Neuronal stem cell (in vitro differentiated cells): Measurements from ENCODE around the gene PLEKHA6.

Experiments used
- DNase-seq: peaks from one replicate; pipeline ENCODE4 v3.0.0-alpha.2; 2013; ENCODE audit warnings: low spot score
- H2AFZ ChIP-seq: one replicate; pipeline ENCODE4 v1.6.1; 2013; ENCODE audit warnings: mild to moderate bottlenecking, low read length, inconsistent platforms
- H2AK5ac ChIP-seq: 2 replicates; pipeline ENCODE4 v1.6.1; 2013; ENCODE audit warnings: low read depth, mild to moderate bottlenecking, inconsistent platforms, low read length, moderate library complexity, mixed read lengths
- H2BK120ac ChIP-seq: 2 replicates; pipeline ENCODE4 v1.6.1; 2013; ENCODE audit warnings: low read depth, mild to moderate bottlenecking, inconsistent platforms, low read length, moderate library complexity, mixed read lengths
- H2BK12ac ChIP-seq: one replicate; pipeline ENCODE4 v1.6.1; 2013; ENCODE audit warnings: low read length, inconsistent platforms
- H2BK15ac ChIP-seq: 2 replicates; pipeline ENCODE4 v1.6.1; 2013; ENCODE audit warnings: mild to moderate bottlenecking, low read length, inconsistent platforms, mixed read lengths
- H2BK5ac ChIP-seq: one replicate; pipeline ENCODE4 v1.6.1; 2013; ENCODE audit warnings: inconsistent platforms, mild to moderate bottlenecking, low read length, moderate library complexity
- H3K14ac ChIP-seq: one replicate; pipeline ENCODE4 v1.6.1; 2013; ENCODE audit warnings: low read length, inconsistent platforms
- H3K18ac ChIP-seq: 2 replicates; pipeline ENCODE4 v1.6.1; 2013; ENCODE audit warnings: low read length, inconsistent platforms
- H3K23ac ChIP-seq: 2 replicates; pipeline ENCODE4 v1.6.1; 2013; ENCODE audit warnings: low read depth, mild to moderate bottlenecking, mixed read lengths, low read length, inconsistent platforms; ENCODE audit not compliant: poor library complexity
- H3K27ac ChIP-seq: replicated peaks from 3 replicates; pipeline ENCODE4 v1.5.1; 2013; ENCODE audit warnings: low read length, inconsistent platforms
- H3K27me3 ChIP-seq, 3 experiments: 2 replicates each; pipeline ENCODE4 v1.6.1; 2013; ENCODE audit warnings: low read length in 3 of 3, mild to moderate bottlenecking in 2 of 3, inconsistent platforms in 1 of 3, low read depth in 1 of 3, mixed read lengths in 1 of 3, moderate library complexity in 1 of 3; ENCODE audit not compliant: control insufficient read depth in 3 of 3, insufficient read depth in 3 of 3
- H3K36me3 ChIP-seq, 2 donors: replicated peaks in 1 of 2; 2 replicates each; pipeline ENCODE4 v1.6.1; 2013; ENCODE audit warnings: low read length in 2 of 2; ENCODE audit not compliant: control insufficient read depth in 2 of 2, insufficient read depth in 2 of 2
- H3K4ac ChIP-seq: 2 replicates; pipeline ENCODE4 v1.6.1; 2013; ENCODE audit warnings: inconsistent platforms, mild to moderate bottlenecking, low read length, moderate library complexity
- H3K4me1 ChIP-seq, 2 donors: 1 replicate in 1 of 2; 2 replicates in 1 of 2; pipeline ENCODE4 v1.6.1; 2013; ENCODE audit warnings: low read length in 2 of 2, low read depth in 1 of 2; ENCODE audit not compliant: control insufficient read depth in 2 of 2, insufficient read depth in 1 of 2
- H3K4me2 ChIP-seq: one replicate; pipeline ENCODE4 v1.6.1; 2013; ENCODE audit warnings: mild to moderate bottlenecking, low read length, inconsistent platforms; ENCODE audit not compliant: insufficient read depth, poor library complexity, severe bottlenecking
- H3K4me3 ChIP-seq, 2 donors: 2 replicates each; pipeline ENCODE4 v1.5.1; 2013; ENCODE audit warnings: low read length in 2 of 2, mild to moderate bottlenecking in 2 of 2, inconsistent platforms in 1 of 2, moderate library complexity in 1 of 2
- H3K79me1 ChIP-seq: one replicate; pipeline ENCODE4 v1.6.1; 2013; ENCODE audit warnings: low read depth, mild to moderate bottlenecking, inconsistent platforms, low read length, moderate library complexity
- H3K9ac ChIP-seq: one replicate; pipeline ENCODE4 v1.6.1; 2013; ENCODE audit warnings: mild to moderate bottlenecking, low read depth, low read length, inconsistent platforms; ENCODE audit not compliant: poor library complexity
- H3K9me3 ChIP-seq, 2 donors: replicated peaks in 1 of 2; 2 replicates each; pipeline versions ENCODE3 to v1.6.1; 2013; ENCODE audit warnings: low read length in 2 of 2, mild to moderate bottlenecking in 2 of 2, inconsistent platforms in 1 of 2, low read depth in 1 of 2, mixed read lengths in 1 of 2, moderate library complexity in 1 of 2; ENCODE audit not compliant: control insufficient read depth in 2 of 2, insufficient read depth in 1 of 2
- H4K8ac ChIP-seq: one replicate; pipeline ENCODE4 v1.6.1; 2013; ENCODE audit warnings: low read depth, mild to moderate bottlenecking, inconsistent platforms, low read length, moderate library complexity
- H4K91ac ChIP-seq: one replicate; pipeline ENCODE4 v1.6.1; 2013; ENCODE audit warnings: low read length, low read depth, mild to moderate bottlenecking, inconsistent platforms; ENCODE audit not compliant: poor library complexity
- WGBS, 2 donors: extraction: QIAGEN DNeasy Blood & Tissue Kit; methylation state at CpG; one replicate each; pipeline ENCODE4 v1.1.7; 2013; ENCODE audit warnings: missing lambda C conversion rate in 2 of 2, mixed read lengths in 1 of 2; ENCODE audit not compliant: insufficient read length in 2 of 2, insufficient replicate concordance in 1 of 2; ENCODE audit errors: extremely low coverage in 2 of 2; 5-methylcytosine and 5-hydroxymethylcytosine counted together

The PLEKHA6 gene

GRCh38 chr1:204317170-204317569, 42.6 kb downstream of the PLEKHA6 start:
- Histone ChIP-seq H3K4me1 (peaks cover 14 to 22% of the 10 kb centered on the region in 2 donors), H3K27ac (no peak overlapping the region)

DNA sequence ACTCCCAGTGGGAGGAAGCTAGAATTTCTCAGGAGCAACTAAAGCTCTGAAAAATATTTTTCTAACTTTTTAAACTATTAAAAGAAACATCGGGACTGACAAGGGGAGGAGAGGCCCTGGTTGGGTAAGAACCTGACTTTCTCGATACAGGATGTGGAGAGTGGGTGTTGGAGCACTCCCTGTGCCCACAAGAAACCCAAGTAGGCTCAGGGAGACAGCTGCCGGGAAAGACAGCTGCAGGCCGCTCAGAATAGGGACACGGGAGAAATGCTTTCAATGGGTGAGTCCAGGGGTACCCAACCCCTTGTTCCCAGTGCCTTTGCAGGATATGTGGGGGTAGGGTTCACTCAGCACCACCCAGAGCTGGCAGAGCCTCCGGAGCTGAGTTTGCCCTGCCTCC, 43.6 kb downstream of the PLEKHA6 start:
- Histone ChIP-seq H3K18ac (no peak overlapping the region), H2BK15ac (no peak overlapping the region), H3K14ac (no peak overlapping the region), H3K4me2 (no peak overlapping the region), H3K27me3 (no peaks in the 10 kb centered on the region), H3K9ac (no peak overlapping the region), H3K23ac (no peak overlapping the region), H2AFZ (no peak overlapping the region), H3K4me1 (peaks cover 4 to 13% of the 10 kb centered on the region in 2 donors), H2BK12ac (no peak overlapping the region), H3K36me3 (no peaks in the 10 kb centered on the region), H3K9me3 (no peaks in the 10 kb centered on the region), H2AK5ac (no peak overlapping the region), H2BK5ac (no peak overlapping the region), H3K4me3 (no peak overlapping the region), H4K8ac (no peak overlapping the region), H2BK120ac (no peak overlapping the region), H3K27ac (no peak overlapping the region), H4K91ac (no peak overlapping the region), H3K4ac (no peak overlapping the region), H3K79me1 (peaks cover 2% of the 10 kb centered on the region)
- WGBS, 2 donors: no CpG with 5 or more reads among the region's 6 CpGs
- no peak for DNase-seq

More at GRCh38 chr1:204317170-204317569, 42.6 kb downstream of the PLEKHA6 start:
- no peaks in the 10 kb centered on the region for H3K27me3 ChIP-seq
- no peak overlapping the region for H3K4me2 ChIP-seq
- no peak overlapping the region for H2BK12ac ChIP-seq
- H2AK5ac ChIP-seq: no peak overlapping the region
- H2BK15ac ChIP-seq: no peak overlapping the region
- no peak overlapping the region for H3K4me3 ChIP-seq
- no peak overlapping the region for H4K91ac ChIP-seq
- H2BK5ac ChIP-seq: no peak overlapping the region
- no peak for DNase-seq
- no peak overlapping the region for H2BK120ac ChIP-seq
- no peak overlapping the region for H3K23ac ChIP-seq
- H3K9ac ChIP-seq: no peak overlapping the region
- H3K18ac ChIP-seq: no peak overlapping the region
- peaks cover 2% of the 10 kb centered on the region for H3K79me1 ChIP-seq
- H3K36me3 ChIP-seq: no peaks in the 10 kb centered on the region
- WGBS, 2 donors: no CpG with 5 or more reads among the region's 5 CpGs
- no peaks in the 10 kb centered on the region for H3K9me3 ChIP-seq
- H4K8ac ChIP-seq: no peak overlapping the region
- H3K4ac ChIP-seq: no peak overlapping the region
- no peak overlapping the region for H2AFZ ChIP-seq
- no peak overlapping the region for H3K14ac ChIP-seq

DNA sequence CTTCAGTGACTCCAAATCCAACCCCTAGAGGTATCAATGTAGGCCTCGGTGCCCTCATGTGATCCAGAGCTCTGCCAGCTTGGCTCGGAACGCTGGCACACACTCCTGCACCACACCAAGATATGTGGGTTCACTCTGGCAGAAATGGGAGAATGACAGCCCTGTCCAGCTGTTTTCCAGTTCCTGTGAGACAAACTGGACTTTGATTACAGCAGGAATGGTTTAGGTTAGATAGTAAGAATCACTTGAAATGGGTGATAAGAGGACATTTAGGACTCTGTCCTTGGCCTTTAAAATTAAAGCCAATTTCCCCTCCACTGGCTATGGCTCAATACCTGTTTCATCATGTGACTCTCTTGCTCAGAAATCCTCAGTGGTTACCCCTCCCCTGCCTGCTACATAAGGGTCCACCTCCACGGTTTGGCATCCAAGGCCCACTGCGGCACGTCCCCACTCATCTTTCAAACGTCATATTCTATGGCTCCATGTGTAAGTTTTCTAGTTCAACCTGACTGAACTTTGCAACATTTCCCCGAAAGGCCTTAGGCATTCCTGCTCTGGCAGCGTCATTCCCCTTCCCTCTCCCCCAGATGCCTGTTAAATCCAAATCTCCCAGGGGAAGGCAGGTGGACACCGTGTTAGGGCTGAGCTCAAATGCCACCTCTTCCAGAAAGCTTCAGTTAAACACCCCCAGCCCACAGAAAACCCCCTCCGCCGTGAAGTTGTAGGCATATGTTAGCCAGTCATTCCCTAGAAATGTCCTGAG, 44.7 kb downstream of the PLEKHA6 start:
- Histone ChIP-seq H3K4me2 (no peak overlapping the region), H2AK5ac (no peak overlapping the region), H2BK5ac (no peak overlapping the region), H3K4me1 (peaks cover 2 to 16% of the 10 kb centered on the region in 2 donors), H3K9ac (no peak overlapping the region), H3K4me3 (no peak overlapping the region), H4K91ac (no peak overlapping the region), H3K23ac (no peak overlapping the region), H3K79me1 (peaks cover 2% of the 10 kb centered on the region), H2BK120ac (no peak overlapping the region), H3K36me3 (no peaks in the 10 kb centered on the region), H3K27me3 (no peaks in the 10 kb centered on the region), H3K27ac (no peak overlapping the region), H3K18ac (no peak overlapping the region), H2BK12ac (no peak overlapping the region), H3K14ac (no peak overlapping the region), H3K4ac (no peak overlapping the region), H2BK15ac (no peak overlapping the region), H4K8ac (no peak overlapping the region), H3K9me3 (no peaks in the 10 kb centered on the region), H2AFZ (no peak overlapping the region)
- no peak for DNase-seq
- no CpG with 5 or more reads among the region's 12 CpGs for WGBS, 2 donors

GRCh38 chr1:204314171-204314892, 45.4 kb downstream of the PLEKHA6 start:
- peaks cover 2% of the 10 kb centered on the region for H3K79me1 ChIP-seq
- DNase-seq: no peak
- H3K27me3 ChIP-seq: no peaks in the 10 kb centered on the region
- no peak overlapping the region for H2BK5ac ChIP-seq
- no peak overlapping the region for H2BK15ac ChIP-seq
- no peak overlapping the region for H3K4me3 ChIP-seq
- H3K27ac ChIP-seq: no peak overlapping the region
- no peak overlapping the region for H3K4me2 ChIP-seq
- H2AFZ ChIP-seq: no peak overlapping the region
- no CpG with 5 or more reads among the region's 7 CpGs for WGBS, 2 donors
- no peak overlapping the region for H2BK120ac ChIP-seq
- no peak overlapping the region for H3K23ac ChIP-seq
- no peak overlapping the region for H2AK5ac ChIP-seq
- no peak overlapping the region for H4K91ac ChIP-seq
- no peak overlapping the region for H3K4ac ChIP-seq
- H3K4me1 ChIP-seq: peaks cover 2 to 20% of the 10 kb centered on the region in 2 donors
- no peak overlapping the region for H4K8ac ChIP-seq
- no peak overlapping the region for H3K14ac ChIP-seq
- H3K18ac ChIP-seq: no peak overlapping the region
- no peaks in the 10 kb centered on the region for H3K36me3 ChIP-seq
- H2BK12ac ChIP-seq: no peak overlapping the region
- H3K9ac ChIP-seq: no peak overlapping the region
- no peaks in the 10 kb centered on the region for H3K9me3 ChIP-seq
